ENCODE results near the gene ATP6V0B.

- TF ChIP-seq EZH2 (IDR thresholded peaks at IDR 0.05; ENCODE audit: low read length, unreplicated experiment) (no peak), CTCF (conservative IDR thresholded peaks at IDR 0.05; ENCODE audit: low read depth, low read length) (no peak), EZH2phosphoT487 (IDR thresholded peaks at IDR 0.05; ENCODE audit: borderline replicate concordance, low read length) (no peak)
Measured at GRCh38 chr1:44000122-44000665, 25.4 kb downstream of the ATP6V0B start.
